BJ (cell line): Measurements from ENCODE around the gene RASL10A. TPM values are rescaled to one million over a fixed set of nuclear protein-coding genes. Genes with fewer than 3 reads are reported as not detected.

Experiments used
- CTCF ChIA-PET: fragments of 350-600 bp; formaldehyde crosslinking; extraction: SDS; loops from one replicate; lab custom pipeline; 2021; ENCODE audit warnings: antibody characterized with exemption, inconsistent platforms; lab: Yijun Ruan, JAX
- POLR2A ChIA-PET: fragments of 300-600 bp; sonication (Branson Sonifier 250); formaldehyde crosslinking; extraction: SDS; loops from one replicate; lab custom pipeline; 2021; ENCODE audit warnings: antibody characterized with exemption; lab: Charles Lee
- DNase-seq: peaks from one replicate; pipeline ENCODE4 v3.0.0-alpha.2; 2011; ENCODE audit warnings: low read depth
- H3K27me3 ChIP-seq: 2 replicates; pipeline ENCODE4 v1.6.0; 2011; ENCODE audit warnings: low read length; ENCODE audit not compliant: control insufficient read depth, insufficient read depth
- H3K36me3 ChIP-seq: 2 replicates; pipeline ENCODE4 v1.5.1; 2011; ENCODE audit warnings: low read length; ENCODE audit not compliant: control insufficient read depth, insufficient read depth
- H3K4me3 ChIP-seq: 2 replicates; pipeline ENCODE4 v1.5.1; 2011; ENCODE audit warnings: low read depth, mild to moderate bottlenecking, control low read depth, low read length
- CTCF ChIP-seq: IDR thresholded peaks from 2 replicates; pipeline ENCODE4 v1.5.1; 2011; ENCODE audit warnings: low read depth, mild to moderate bottlenecking, control low read depth, inconsistent platforms, low read length, moderate library complexity; ENCODE audit not compliant: insufficient read depth
- polyA plus RNA-seq: library from polyadenylated mRNA; depleted of rRNA; stranded (reverse); fragments of >200 nt; gene quantifications from 2 replicates; pipeline ENCODE4 v1.2.3, GENCODE V29; 2011

The RASL10A gene
- polyA plus RNA-seq, 1 experiment = 0.16 TPM

GRCh38 chr22:29317827-29318454 lies 2.4 kb upstream of the RASL10A start:
- H3K27me3 ChIP-seq = peaks cover 18% of the 10 kb centered on the region
- DNase-seq = no peak
- TF ChIP-seq CTCF = no peak
- H3K4me3 ChIP-seq = no peak overlapping the region
- POLR2A ChIA-PET = no interaction called here
- no peaks in the 10 kb centered on the region for H3K36me3 ChIP-seq
- CTCF ChIA-PET = interaction anchor here (1.4 to 2.5 kb wide), 2 partner anchors 12 to 41 kb away, joined by 3 to 10 read pairs; no protein-coding TSS in a partner anchor

- no peak overlapping the region for H3K4me3 ChIP-seq
- TF ChIP-seq CTCF = no peak
- DNase-seq = no peak
- ChIA-PET CTCF (interaction anchor here (1.0 to 2.5 kb wide), 2 partner anchors 9 to 43 kb away, joined by 3 to 10 read pairs; no protein-coding TSS in a partner anchor), POLR2A (no interaction called here)
- peaks cover 4% of the 10 kb centered on the region for H3K36me3 ChIP-seq
- peaks cover 18% of the 10 kb centered on the region for H3K27me3 ChIP-seq
Measured at GRCh38 chr22:29316141-29316828, 788 bp upstream of the RASL10A start.

GRCh38 chr22:29314537-29315285 lies 786 bp downstream of the RASL10A start:
- Histone ChIP-seq H3K27me3 (peaks cover 18% of the 10 kb centered on the region), H3K36me3 (peaks cover 4% of the 10 kb centered on the region), H3K4me3 (no peak overlapping the region)
- POLR2A ChIA-PET = no interaction called here
- no peak for DNase-seq
- CTCF ChIA-PET = interaction anchor here (1.2 to 2.0 kb wide), 2 partner anchors 17 to 43 kb away, joined by 4 read pairs; no protein-coding TSS in a partner anchor
- no peak for TF ChIP-seq CTCF

GRCh38 chr22:29313576-29314466 lies 1.7 kb downstream of the RASL10A start:
- H3K4me3 ChIP-seq = no peak overlapping the region
- ChIA-PET POLR2A (interaction anchor here (0.6 kb wide), 1 partner anchor 428 kb away, joined by 8 read pairs; no protein-coding TSS in a partner anchor), CTCF (interaction anchor here (0.9 to 2.0 kb wide), 3 partner anchors 18 to 44 kb away, joined by 3 to 4 read pairs (median 4); no protein-coding TSS in a partner anchor)
- peaks cover 18% of the 10 kb centered on the region for H3K27me3 ChIP-seq
- H3K36me3 ChIP-seq = peaks cover 4% of the 10 kb centered on the region
- DNase-seq = no peak
- no peak for TF ChIP-seq CTCF
